ENCODE data around the gene VEGFA. TPM values are rescaled to one million over a fixed set of nuclear protein-coding genes. Genes with fewer than 3 reads are reported as not detected.

VEGFA gene
- total RNA-seq, 1 experiment from 2014 or later, result 35.2 TPM

- no peak for DNase-seq (ENCODE audit: low spot score)
These were observed 15.3 kb downstream of the VEGFA start for GRCh38 chr6:43785220-43785752.

DNA sequence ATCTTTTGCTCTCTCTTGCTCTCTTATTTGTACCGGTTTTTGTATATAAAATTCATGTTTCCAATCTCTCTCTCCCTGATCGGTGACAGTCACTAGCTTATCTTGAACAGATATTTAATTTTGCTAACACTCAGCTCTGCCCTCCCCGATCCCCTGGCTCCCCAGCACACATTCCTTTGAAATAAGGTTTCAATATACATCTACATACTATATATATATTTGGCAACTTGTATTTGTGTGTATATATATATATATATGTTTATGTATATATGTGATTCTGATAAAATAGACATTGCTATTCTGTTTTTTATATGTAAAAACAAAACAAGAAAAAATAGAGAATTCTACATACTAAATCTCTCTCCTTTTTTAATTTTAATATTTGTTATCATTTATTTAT is 15.9 kb downstream of the VEGFA start:
- no peak for DNase-seq (ENCODE audit: low spot score)

- DNase-seq (ENCODE audit: low spot score), result no peak
These were observed 16.8 kb downstream of the VEGFA start for GRCh38 chr6:43786664-43787329.

- DNase-seq (ENCODE audit: low spot score), result no peak
These were observed 18.3 kb downstream of the VEGFA start for GRCh38 chr6:43788301-43788700.

DNA sequence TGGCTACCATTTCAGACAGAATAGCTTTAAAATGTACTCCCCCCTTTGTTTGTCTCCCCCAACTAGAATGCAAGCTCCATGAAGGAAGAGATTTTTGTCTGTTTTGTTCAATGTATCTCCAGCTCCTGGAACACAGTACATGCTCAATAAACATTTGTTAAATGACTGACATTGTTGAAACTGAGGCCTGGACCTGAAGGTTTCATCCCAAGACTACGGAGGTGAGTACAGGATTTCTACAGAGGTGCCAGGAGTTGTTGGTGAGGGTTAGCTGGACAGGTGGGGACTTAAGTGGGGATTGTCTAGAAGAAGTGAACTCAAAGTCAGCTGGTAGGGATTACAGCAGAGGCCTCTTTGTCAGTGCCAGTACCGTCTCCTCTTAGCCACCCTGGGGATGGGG is 19.4 kb downstream of the VEGFA start:
- no peak for DNase-seq (ENCODE audit: low spot score)

DNA sequence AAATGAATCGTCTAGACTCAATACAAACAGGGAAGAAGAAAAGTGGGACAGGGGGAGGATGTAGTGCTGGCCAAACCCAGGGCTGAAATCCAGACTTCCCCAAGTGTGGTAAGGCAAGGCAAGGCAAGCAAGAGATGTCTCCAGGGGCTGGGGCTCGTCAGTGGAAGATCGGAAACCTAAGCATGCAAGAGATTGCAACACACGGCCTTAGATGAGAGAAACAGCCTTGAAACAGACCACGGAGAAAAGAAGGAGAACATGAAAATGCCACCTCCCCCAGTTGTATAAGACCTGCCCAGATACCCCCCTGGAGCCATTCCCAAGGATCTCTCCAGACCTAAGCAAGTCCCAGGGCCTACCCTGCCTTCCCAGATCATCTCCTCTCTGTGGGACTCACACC is 20.0 kb downstream of the VEGFA start:
- DNase-seq (ENCODE audit: low spot score), result no peak

GRCh38 chr6:43791745-43792422 is 21.9 kb downstream of the VEGFA start:
- DNase-seq (ENCODE audit: low spot score), result no peak

DNA sequence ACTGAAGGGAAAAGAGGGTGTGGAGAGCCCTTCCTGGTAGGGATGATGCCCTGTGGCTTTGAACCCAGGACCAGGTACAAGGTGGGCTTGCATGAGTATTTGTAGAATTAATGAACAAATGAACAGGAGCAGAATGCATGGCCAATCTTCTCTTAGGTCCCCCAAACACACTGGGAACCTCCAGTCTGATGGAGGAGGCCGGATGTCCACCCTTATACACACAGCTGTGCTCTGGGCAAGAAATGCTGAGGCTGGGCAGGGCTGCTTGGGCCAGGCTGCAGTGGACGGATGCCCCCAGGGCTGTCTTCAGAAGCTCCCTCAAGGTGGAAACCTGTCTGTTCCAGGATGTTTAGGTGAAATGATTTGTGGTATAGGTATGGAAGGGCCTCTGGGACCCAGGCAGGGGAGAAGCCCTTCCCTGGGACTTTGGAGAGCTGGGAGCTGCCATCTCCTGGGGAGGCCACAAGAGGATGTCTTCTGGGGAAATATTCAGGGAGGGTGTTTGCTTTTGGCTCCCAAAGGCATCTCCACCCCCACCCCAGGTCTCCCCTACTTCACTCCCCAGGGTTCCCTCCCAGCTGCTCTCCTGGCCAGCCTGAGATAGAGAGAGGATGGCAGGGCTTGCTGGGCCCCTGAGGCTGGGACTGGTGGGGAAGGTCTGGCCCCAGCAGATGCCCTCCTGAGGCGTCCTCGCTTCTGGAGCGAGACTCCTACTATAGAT is 23.3 kb downstream of the VEGFA start:
- no peak for DNase-seq (ENCODE audit: low spot score)

DNA sequence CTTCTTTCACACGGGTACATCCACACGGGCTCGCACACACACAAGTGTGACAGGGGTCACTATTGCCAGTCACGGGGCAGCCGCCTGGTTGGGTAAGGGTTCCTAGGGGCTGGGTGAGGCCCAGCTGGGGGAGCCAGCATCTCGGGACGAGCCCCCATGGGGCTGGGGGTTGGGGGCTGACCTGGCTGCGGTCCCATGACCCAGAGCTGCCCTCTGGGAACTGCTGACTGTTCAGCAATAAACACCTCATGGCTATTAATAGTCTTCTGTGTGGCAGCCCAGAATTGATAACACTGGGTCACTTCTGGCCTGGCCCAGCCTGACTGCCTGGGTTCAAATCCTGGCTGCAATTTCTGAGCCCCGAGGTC is 23.8 kb downstream of the VEGFA start:
- DNase-seq (ENCODE audit: low spot score), result no peak

- no peak for DNase-seq (ENCODE audit: low spot score)
These were observed 25.4 kb downstream of the VEGFA start for GRCh38 chr6:43795421-43795820.

DNA sequence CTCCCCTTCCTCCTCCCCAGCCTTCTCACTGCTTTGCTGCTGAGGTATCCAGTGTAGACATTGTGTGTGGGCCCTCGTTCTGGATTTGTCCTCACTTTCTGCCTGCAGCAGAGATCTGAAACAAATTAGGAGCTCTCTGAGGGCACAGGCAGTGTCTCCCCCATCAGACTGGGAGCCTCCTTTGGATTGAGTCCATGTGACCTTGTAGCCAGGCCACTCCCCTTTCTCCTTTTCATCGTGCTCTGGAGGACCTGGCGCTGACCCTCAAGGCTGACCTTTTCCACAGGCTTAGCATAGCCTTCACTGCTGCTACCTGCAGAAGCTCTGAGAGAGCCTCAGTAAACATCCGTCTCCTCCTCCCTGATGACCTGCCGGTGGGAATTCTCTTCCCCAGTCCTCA is 26.2 kb downstream of the VEGFA start:
- DNase-seq (ENCODE audit: low spot score), result no peak

DNA sequence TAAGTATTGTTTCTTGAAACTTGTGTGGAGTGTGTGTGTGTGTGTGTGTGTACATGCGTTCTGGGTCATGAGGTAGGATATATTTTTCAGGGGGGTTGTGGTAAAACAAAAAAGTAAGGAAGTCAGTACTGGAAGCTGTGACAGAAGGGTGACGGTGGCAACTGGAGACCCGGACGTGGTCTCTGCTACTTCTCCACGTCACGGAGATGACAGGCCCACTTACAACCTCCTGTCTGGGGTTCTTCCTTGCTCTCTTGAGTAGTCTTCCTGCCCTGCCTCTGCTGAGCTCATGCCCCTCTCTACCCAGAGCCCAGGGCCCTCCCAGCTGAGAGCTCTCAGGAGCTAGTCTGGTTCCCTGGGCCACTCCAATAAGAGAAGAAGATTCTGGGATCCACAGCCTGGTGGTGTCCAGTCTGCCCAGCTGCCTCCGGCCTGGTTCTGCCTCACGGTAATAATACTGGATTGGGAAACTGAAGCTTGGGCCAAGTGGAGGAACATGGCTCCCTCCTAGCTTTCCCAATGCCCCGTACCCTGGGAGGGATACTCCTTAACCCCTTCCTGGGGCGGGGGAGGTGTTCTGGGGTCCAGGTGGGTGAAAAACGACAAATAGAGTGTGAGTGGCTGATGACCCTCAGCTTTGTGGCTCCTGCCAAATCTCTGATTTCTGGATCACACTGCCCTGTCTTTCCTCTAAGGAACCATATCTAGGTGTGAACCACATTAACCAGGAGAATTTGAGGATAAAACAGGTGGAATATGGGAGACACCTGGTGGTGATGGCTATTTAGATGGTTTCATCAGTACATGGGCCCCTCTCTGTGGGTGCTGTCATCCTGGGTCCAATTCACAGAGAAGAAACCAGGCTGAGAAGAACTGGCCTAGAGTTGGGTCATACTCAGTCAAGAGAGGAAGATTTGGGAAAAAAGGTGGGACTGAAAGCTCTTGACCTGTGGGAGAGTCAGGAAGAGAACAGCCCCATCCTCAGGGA is 27.2 kb downstream of the VEGFA start:
- no peak for DNase-seq (ENCODE audit: low spot score)

DNA sequence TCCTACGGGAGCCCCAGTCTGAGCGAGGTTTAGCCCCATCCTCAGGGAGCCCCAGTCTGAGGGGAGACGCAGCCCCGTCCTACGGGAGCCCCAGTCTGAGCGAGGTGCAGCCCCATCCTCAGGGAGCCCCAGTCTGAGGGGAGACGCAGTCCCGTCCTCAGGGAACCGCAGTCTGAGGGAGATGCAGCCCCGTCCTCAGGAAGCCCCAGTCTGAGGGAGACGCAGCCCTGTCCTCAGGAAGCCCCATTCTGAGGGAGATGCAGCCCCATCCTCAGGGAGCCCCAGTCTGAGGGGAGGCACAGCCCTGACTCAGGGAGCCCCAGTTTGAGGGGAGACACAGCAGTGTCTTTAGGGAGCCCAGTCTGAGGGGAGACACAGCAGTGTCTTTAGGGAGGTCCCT is 27.9 kb downstream of the VEGFA start:
- DNase-seq (ENCODE audit: low spot score), result no peak

- DNase-seq (ENCODE audit: low spot score), result peak; percentile 96
These were observed 28.9 kb downstream of the VEGFA start for GRCh38 chr6:43798688-43799444.

- peak; percentile 53 for DNase-seq (ENCODE audit: low spot score)
These were observed 29.7 kb downstream of the VEGFA start for GRCh38 chr6:43799551-43800297.

DNA sequence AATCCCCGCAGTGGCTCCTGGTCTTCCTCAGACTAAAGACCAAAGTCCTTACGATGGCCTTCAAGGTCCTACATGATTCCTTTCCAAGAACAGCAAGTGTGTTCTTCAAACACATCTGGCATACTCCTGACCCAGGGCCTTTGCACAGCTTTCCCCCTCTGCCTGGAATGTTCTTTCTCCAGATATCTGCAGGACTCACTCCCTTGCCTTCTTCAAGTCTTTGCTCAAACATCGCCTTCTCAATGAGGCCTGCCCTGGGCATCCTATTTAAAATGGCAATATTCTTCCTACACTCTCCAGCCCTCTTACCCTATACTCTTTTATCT is 30.2 kb downstream of the VEGFA start:
- DNase-seq (ENCODE audit: low spot score), result no peak

DNA sequence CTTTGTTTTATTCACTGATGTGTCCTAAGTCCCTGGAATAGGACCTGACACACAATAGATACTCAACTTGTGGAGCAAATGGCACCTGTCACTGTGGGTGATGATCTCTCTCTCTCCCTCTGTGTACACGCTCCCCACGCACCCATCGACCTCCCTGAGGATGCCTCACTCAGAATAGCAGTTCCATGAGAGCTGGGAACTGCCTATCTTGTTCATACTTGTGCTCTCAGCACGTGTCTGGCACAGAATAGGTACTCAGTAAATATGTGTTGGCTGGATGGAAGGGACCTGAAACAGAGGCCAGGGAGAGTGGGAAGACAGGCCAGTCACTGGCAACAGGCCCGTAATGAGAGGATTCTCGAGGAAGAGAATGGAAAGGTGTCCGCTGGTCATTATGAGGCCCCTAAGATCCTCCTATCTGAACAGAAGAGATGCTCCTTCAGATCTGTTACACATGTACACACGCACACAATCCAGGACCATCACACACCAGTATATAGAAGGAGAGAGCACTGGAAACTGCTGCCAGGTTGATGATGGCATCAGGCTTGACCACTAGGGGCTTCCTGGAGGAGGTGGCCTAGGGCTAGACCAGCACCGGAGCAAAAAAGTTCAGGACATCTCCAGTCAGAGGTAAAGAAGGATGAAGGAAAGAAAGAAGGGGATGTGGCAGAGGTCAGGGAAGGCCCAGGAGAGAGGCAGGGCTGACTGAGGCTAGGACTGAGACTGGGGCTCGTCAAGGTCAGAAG is 30.9 kb downstream of the VEGFA start:
- no peak for DNase-seq (ENCODE audit: low spot score)

GRCh38 chr6:43801495-43802181 is 31.6 kb downstream of the VEGFA start:
- no peak for DNase-seq (ENCODE audit: low spot score)

Data from A172 (cell line).